ENCODE results near the gene NATD1. TPM values are rescaled to one million over a fixed set of nuclear protein-coding genes. Genes with fewer than 3 reads are reported as not detected.

Gene NATD1
- total RNA-seq, 1 experiment from 2014 or later: 3.1 TPM

GRCh38 chr17:21297597-21297996 is 44.4 kb upstream of the NATD1 start:
- DNase-seq (ENCODE audit: low read depth, low spot score) (no peak), ATAC-seq (peak; percentile 15; the same call in 1 of the 2 replicates)
- H3K27ac ChIP-seq (ENCODE audit: low read depth, low read length): no peak overlapping the region
- no peak overlapping the region for H3K4me3 ChIP-seq (replicated peaks in 1 of 2; ENCODE audit: low read depth in 1 of 2, low read length in 2 of 2)
- H3K4me2 ChIP-seq (ENCODE audit: low read length): no peak overlapping the region
- no peaks in the 10 kb centered on the region for H3K27me3 ChIP-seq (ENCODE audit: insufficient read depth, low read length)
- no peak overlapping the region for H2AFZ ChIP-seq (ENCODE audit: low read depth, low read length, poor library complexity, severe bottlenecking)
- peaks cover 67% of the 10 kb centered on the region for H3K79me2 ChIP-seq (ENCODE audit: insufficient read depth, low read length)
- ChIA-PET POLR2A (no interaction called here), CTCF (no interaction called here), RAD21 (ENCODE audit: low non-redundant PET in 1 of 2, low total read pairs in 2 of 2, uncharacterized antibody in 2 of 2, unreplicated experiment in 2 of 2) (no interaction called here)
- no peaks in the 10 kb centered on the region; the same call in 1 of the 2 replicates for H4K20me1 ChIP-seq (ENCODE audit: insufficient read depth)
- no peak overlapping the region for H3K9ac ChIP-seq (ENCODE audit: low read length)
- H3K4me1 ChIP-seq (ENCODE audit: control insufficient read depth in 1 of 2, insufficient read depth in 2 of 2, low read length in 2 of 2): no peaks in the 10 kb centered on the region
- BruUV-seq (replicated peaks): no TSS peak
- intact Hi-C loops (cut with micrococcal nuclease): no loop called here
- H3K9me3 ChIP-seq (ENCODE audit: control insufficient read depth in 1 of 2, insufficient read depth in 1 of 2, low read depth in 1 of 2, low read length in 2 of 2): peaks cover 0 to 3% of the 10 kb centered on the region in 2 experiments; a peak in 1 of 4 replicates
- TF ChIP-seq EZH2phosphoT487 (IDR thresholded peaks at IDR 0.05; ENCODE audit: borderline replicate concordance) (no peak), FOSL1 (IDR thresholded peaks at IDR 0.05; ENCODE audit: low read depth) (no peak), SP1 (IDR thresholded peaks at IDR 0.05; ENCODE audit: low read depth) (no peak), EZH2 (IDR thresholded peaks at IDR 0.05) (no peak), CTCF (IDR thresholded peaks at IDR 0.05 in 2 of 3, conservative IDR thresholded peaks at IDR 0.05 in 1 of 3; ENCODE audit: borderline replicate concordance in 1 of 3, insufficient read depth in 1 of 3, low read depth in 2 of 3, low read length in 2 of 3) (no peak), TCF7L2 (IDR thresholded peaks at IDR 0.05; ENCODE audit: borderline replicate concordance, extremely low read depth, insufficient read depth, insufficient read length) (no peak), CEBPB (IDR thresholded peaks at IDR 0.05; ENCODE audit: low read depth) (no peak), REST (IDR thresholded peaks at IDR 0.05; ENCODE audit: low read depth) (no peak), SIN3A (IDR thresholded peaks at IDR 0.05; ENCODE audit: low read depth) (no peak), YY1 (IDR thresholded peaks at IDR 0.05; ENCODE audit: extremely low read depth, insufficient replicate concordance, low read depth, low read length) (no peak), SRF (IDR thresholded peaks at IDR 0.05; ENCODE audit: low read depth) (no peak), ZBTB33 (IDR thresholded peaks at IDR 0.05; ENCODE audit: extremely low read depth, insufficient replicate concordance, low read length) (no peak), ZFX (IDR thresholded peaks at IDR 0.05) (no peak), ELF1 (IDR thresholded peaks at IDR 0.05; ENCODE audit: borderline replicate concordance, low read depth) (no peak), ATF3 (IDR thresholded peaks at IDR 0.05) (no peak)
- H3K9me2 ChIP-seq (ENCODE audit: insufficient read depth): no peaks in the 10 kb centered on the region
- H3K36me3 ChIP-seq (ENCODE audit: control insufficient read depth in 1 of 2, insufficient read depth in 2 of 2, low read length in 2 of 2): peaks cover 17 to 36% of the 10 kb centered on the region in 2 experiments
